Measurements from ENCODE around the gene SYT5.

DNA sequence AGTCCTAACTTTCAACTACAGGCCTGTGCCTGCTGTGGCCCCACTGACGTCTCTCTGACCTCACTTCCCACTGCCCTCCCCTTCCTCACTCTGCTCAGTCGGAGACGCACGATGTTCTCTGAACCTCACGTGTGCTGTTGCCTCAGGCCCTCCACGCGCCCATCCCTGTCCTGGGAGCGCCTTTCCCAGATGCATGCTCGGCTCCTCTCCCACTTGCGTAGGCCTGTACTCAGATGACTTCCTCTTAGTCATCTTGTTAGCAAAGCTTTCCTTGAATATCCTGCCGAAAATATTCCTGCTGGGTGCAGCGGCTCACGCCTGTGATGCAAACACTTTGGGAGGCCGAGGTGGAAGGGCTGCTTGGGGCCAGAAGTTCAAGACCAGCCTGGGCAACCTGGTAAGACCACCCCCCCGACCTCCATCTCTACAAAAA, 9.3 kb upstream of the SYT5 start:
- TF ChIP-seq EZH2 (IDR thresholded peaks at IDR 0.05; ENCODE audit: insufficient read depth, poor library complexity, severe bottlenecking): no peak
- no peak for TF ChIP-seq EZH2phosphoT487 (IDR thresholded peaks at IDR 0.05; ENCODE audit: insufficient read depth, low read depth)

Measured in GM23248 (cell line).